Mucosa of rectum (tissue), 2 donors: ENCODE results near the gene PKMYT1.

Experiments used
- H3K27ac ChIP-seq, 2 donors: one replicate each; pipeline ENCODE4 v1.7.0; 2013; ENCODE audit warnings: inconsistent platforms in 2 of 2, low read depth in 2 of 2, low read length in 2 of 2
- H3K27me3 ChIP-seq, 2 donors: one replicate each; pipeline ENCODE4 v1.7.0; 2013; ENCODE audit warnings: low read length in 2 of 2; ENCODE audit not compliant: control insufficient read depth in 2 of 2, insufficient read depth in 2 of 2
- H3K36me3 ChIP-seq, 2 donors: one replicate each; pipeline ENCODE4 v1.7.0; 2013; ENCODE audit warnings: low read length in 2 of 2; ENCODE audit not compliant: control insufficient read depth in 2 of 2, insufficient read depth in 2 of 2
- H3K4me1 ChIP-seq, 2 donors: one replicate each; pipeline ENCODE4 v1.7.0; 2013; ENCODE audit warnings: low read length in 2 of 2, mild to moderate bottlenecking in 1 of 2; ENCODE audit not compliant: control insufficient read depth in 2 of 2, insufficient read depth in 2 of 2
- H3K4me3 ChIP-seq, 2 donors: one replicate each; pipeline ENCODE4 v1.7.0; 2013; ENCODE audit warnings: low read length in 2 of 2
- H3K9ac ChIP-seq, 2 donors: one replicate each; pipeline ENCODE4 v1.7.0; 2013; ENCODE audit warnings: low read length in 2 of 2, low read depth in 1 of 2, mild to moderate bottlenecking in 1 of 2
- H3K9me3 ChIP-seq, 2 donors: one replicate each; pipeline ENCODE4 v1.7.0; 2013; ENCODE audit warnings: low read length in 2 of 2; ENCODE audit not compliant: control insufficient read depth in 2 of 2
- donor health status: healthy.
- donor health status: Normal muscosa, but diverticular disease.

The PKMYT1 gene

DNA sequence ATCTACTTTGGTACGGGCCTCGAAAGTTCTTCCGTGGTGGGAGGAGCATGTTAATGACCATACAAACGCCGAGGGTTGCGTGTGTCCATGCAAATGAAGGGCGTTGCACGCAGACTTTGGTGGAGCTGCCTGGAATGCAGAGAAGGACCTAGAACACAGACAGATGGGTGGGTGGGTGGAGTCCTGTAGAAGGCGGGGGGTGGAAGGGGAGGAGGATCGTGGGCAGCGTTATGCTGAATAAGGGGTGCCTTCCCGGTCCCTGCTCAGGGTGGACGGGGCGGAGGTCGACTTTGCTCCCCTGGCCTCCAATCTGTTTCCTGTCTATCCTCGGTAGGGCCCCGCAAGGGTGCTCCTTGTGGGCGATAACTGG, 11.9 kb downstream of the PKMYT1 start:
- H3K36me3 ChIP-seq = no peaks in the 10 kb centered on the region
- H3K27me3 ChIP-seq = peaks cover 18 to 30% of the 10 kb centered on the region in 2 donors
- H3K4me1 ChIP-seq = peaks cover 23 to 37% of the 10 kb centered on the region in 2 donors
- H3K9me3 ChIP-seq = no peaks in the 10 kb centered on the region
- H3K9ac ChIP-seq = peak overlapping the region; percentile 32 to 75
- peak overlapping the region; percentile 69 to 78 for H3K4me3 ChIP-seq
- peak overlapping the region; percentile 59 to 68 for H3K27ac ChIP-seq

DNA sequence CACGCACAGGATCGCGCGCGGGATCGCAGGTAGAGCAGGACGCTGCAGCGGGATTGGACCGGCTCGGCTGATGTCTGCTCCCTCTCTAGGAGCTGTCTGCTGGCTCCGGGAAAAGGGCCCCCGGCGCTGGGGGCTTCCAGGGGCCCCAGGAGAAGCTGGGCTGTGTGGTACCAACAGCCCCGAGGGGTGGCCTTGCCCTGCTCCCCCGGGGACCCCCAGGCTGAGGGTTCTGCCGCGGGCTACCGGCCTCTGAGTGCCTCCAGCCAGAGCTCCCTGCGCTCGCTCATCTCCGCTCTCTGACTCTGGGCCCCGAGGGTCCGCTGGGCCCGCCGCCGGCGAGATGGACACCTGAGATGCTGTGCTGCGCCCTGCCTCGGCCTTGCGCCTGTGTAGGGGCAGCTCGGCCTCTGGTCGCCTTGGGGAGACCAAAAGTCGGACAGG, 12.5 kb downstream of the PKMYT1 start:
- H3K4me1 ChIP-seq = peaks cover 23 to 37% of the 10 kb centered on the region in 2 donors
- H3K27me3 ChIP-seq = peaks cover 20 to 32% of the 10 kb centered on the region in 2 donors
- H3K36me3 ChIP-seq = no peaks in the 10 kb centered on the region
- no peak overlapping the region for H3K27ac ChIP-seq
- H3K9me3 ChIP-seq = no peaks in the 10 kb centered on the region
- no peak overlapping the region for H3K9ac ChIP-seq
- H3K4me3 ChIP-seq = peak overlapping the region in 1 of 2 donors; percentile 78

DNA sequence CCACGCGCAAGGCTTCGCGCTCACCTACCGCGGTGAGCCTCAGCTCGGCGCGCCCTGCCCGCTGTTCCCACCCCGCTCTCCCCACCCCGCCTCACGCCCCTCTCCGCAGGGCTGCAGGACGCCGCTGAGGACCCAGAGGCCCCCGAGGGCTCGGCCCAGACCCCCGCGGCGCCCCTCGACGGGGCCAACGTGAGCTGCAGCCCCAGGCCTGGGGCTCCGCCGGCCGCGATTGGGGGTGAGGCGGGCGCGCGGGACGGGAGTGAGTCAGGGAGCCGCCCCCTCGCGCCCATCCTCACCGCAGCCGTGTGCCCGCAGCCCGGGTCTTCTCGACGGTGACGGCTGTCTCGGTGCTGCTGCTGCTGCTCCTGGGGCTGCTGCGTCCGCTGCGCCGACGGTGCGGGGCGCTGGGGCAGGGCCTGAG, 13.0 kb downstream of the PKMYT1 start:
- H3K9me3 ChIP-seq = no peaks in the 10 kb centered on the region

DNA sequence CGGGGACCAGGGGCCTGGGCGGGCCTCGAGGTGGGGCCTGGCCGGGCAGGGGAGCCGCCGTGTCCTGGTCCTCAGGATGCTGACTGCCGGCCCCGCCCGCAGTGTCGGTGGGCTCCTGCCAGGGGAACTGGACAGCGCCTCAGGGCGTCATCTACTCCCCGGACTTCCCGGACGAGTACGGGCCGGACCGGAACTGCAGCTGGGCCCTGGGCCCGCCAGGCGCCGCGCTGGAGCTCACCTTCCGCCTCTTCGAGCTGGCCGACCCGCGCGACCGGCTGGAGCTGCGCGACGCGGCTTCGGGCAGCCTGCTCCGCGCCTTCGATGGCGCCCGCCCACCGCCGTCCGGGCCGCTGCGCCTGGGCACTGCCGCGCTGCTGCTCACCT, 13.4 kb downstream of the PKMYT1 start:
- peak overlapping the region in 1 of 2 donors; percentile 35 for H3K4me3 ChIP-seq
- H3K9ac ChIP-seq = peak overlapping the region in 1 of 2 donors; percentile 16
- H3K27ac ChIP-seq = no peak overlapping the region
- peaks cover 29 to 42% of the 10 kb centered on the region in 2 donors for H3K27me3 ChIP-seq
- H3K9me3 ChIP-seq = no peaks in the 10 kb centered on the region
- H3K36me3 ChIP-seq = no peaks in the 10 kb centered on the region
- peaks cover 24 to 37% of the 10 kb centered on the region in 2 donors for H3K4me1 ChIP-seq

More for the DNA sequence above, 13.0 kb downstream of the PKMYT1 start:
- peaks cover 23 to 37% of the 10 kb centered on the region in 2 donors for H3K4me1 ChIP-seq
- no peak overlapping the region for H3K9ac ChIP-seq
- H3K4me3 ChIP-seq = no peak overlapping the region
- H3K27me3 ChIP-seq = peaks cover 25 to 38% of the 10 kb centered on the region in 2 donors
- no peak overlapping the region for H3K27ac ChIP-seq
- H3K36me3 ChIP-seq = no peaks in the 10 kb centered on the region

DNA sequence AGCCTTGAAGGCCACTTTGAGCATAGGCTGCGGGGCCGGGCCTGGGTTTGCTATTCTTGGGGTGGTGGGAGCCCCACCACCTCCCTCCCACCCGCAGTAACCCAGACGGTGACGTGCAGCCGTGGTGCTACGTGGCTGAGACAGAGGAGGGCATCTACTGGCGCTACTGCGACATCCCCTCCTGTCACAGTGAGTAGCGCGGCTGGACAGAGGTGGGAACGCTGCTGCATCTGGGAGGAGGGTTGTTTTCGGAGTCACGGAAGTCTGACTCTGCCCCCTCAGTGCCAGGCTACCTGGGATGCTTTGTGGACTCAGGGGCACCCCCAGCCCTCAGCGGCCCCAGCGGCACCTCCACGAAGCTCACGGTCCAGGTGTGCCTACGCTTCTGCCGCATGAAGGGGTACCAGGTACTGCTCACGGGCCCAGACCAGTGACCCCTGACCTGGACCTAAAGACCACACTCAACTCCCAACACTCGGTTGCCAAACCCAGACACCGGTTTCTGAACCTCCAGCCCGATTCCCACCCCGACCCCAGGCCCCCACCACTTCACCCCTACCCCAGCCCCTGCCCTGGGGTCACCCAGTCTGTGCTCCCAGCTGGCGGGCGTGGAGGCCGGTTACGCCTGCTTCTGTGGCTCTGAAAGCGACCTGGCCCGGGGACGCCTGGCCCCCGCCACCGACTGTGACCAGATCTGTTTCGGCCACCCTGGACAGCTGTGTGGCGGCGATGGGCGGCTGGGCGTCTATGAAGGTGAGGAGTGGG, 14.0 kb downstream of the PKMYT1 start:
- Histone ChIP-seq H3K9ac (no peak overlapping the region), H3K4me3 (peak overlapping the region in 1 of 2 donors; percentile 35), H3K27ac (no peak overlapping the region), H3K4me1 (peaks cover 27 to 37% of the 10 kb centered on the region in 2 donors), H3K9me3 (no peaks in the 10 kb centered on the region), H3K27me3 (peaks cover 32 to 45% of the 10 kb centered on the region in 2 donors), H3K36me3 (no peaks in the 10 kb centered on the region)

DNA sequence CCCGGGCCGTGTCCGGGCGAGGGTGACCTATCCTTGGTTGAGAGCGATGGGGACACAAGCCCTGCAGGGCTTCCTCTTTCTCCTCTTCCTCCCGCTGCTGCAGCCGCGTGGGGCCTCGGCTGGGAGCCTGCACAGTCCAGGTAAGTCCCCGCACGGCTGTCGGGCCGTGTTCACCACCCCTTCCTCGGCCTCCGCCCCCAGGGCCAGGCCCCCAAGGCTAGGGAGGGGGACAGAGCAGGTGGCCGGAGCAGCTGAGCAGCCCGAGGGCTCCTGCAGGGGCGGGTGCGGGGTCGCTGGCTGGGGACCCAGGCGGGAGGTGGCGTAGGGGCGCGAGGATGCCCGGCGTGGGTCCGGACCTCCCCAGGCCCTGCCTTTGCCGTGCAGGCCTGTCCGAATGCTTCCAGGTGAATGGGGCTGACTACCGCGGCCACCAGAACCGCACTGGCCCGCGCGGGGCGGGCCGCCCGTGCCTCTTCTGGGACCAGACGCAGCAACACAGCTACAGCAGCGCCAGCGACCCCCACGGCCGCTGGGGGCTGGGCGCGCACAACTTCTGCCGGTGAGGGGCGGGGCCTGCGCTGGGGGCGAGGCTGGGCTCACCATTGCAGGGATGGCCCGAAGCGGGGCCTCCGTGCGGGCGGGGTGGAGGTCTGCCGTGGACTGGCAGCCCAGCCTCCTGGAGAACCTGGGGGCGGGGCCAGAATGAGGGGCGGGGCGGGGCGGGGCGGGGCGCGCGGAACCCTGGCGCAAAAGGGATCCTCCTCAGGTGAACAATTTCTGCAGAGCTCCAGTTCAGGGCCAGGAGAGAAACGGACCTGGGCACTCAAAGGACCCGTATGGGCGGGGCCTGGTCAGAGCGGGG, 15.5 kb downstream of the PKMYT1 start:
- H3K27me3 ChIP-seq = peaks cover 32 to 45% of the 10 kb centered on the region in 2 donors
- no peaks in the 10 kb centered on the region for H3K36me3 ChIP-seq
- no peak overlapping the region for H3K9ac ChIP-seq
- H3K9me3 ChIP-seq = no peaks in the 10 kb centered on the region
- H3K4me3 ChIP-seq = peak overlapping the region in 1 of 2 donors; percentile 43
- peaks cover 20 to 25% of the 10 kb centered on the region in 2 donors for H3K4me1 ChIP-seq
- H3K27ac ChIP-seq = no peak overlapping the region

DNA sequence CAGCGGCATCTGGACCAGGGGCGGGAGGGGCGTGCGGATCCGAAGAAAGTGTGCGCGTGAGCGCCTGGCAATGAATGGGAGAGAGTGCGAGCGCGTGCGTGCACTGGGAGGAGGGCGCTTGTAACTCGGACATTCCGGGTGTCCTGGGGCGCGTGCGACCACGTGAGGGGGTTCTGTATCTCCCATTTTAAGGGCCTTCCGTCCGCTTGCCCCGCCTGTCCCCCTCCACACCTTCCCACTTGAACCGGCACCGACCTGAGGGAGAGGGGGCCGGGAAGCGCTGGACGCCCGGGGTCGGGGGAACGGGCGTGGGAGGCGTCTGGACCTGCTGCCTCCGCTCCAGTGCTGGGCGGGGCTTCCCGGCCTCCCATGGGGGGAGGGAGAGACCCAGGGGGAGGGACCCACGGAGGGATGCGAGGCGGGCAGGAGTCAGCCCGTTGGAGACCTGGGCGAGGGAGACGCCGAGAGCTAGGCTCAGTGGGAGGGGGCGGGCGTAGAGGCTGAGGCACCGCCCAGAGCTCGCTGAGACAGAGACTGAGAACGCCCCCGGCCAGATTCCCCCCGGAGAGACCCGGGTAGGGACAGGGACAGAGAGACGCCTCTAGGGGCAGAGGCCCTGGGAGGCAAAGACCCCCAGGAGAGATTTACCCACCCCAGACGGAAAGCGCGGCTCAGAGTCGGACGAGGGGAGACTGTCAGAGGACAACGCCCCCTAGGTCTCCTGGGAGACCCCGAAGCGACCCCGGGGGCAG, 16.3 kb downstream of the PKMYT1 start, which contains the start of gene KREMEN2:
KREMEN2 (plus strand) TSS at position 553 of the 752 bp plus-strand sequence. CDS start 246 bp downstream, outside the sequence.
- peak within 1 kb of the TSS; percentile 13 to 43 for H3K4me3 ChIP-seq
- H3K4me1 ChIP-seq = peaks cover 20 to 24% of the 10 kb centered on the region in 2 donors
- no peak within 1 kb of the TSS for H3K9ac ChIP-seq
- no peaks in the 10 kb centered on the region for H3K9me3 ChIP-seq
- peaks cover 35 to 45% of the 10 kb centered on the region in 2 donors for H3K27me3 ChIP-seq
- no peak within 1 kb of the TSS for H3K27ac ChIP-seq
- no peaks in the 10 kb centered on the region for H3K36me3 ChIP-seq

DNA sequence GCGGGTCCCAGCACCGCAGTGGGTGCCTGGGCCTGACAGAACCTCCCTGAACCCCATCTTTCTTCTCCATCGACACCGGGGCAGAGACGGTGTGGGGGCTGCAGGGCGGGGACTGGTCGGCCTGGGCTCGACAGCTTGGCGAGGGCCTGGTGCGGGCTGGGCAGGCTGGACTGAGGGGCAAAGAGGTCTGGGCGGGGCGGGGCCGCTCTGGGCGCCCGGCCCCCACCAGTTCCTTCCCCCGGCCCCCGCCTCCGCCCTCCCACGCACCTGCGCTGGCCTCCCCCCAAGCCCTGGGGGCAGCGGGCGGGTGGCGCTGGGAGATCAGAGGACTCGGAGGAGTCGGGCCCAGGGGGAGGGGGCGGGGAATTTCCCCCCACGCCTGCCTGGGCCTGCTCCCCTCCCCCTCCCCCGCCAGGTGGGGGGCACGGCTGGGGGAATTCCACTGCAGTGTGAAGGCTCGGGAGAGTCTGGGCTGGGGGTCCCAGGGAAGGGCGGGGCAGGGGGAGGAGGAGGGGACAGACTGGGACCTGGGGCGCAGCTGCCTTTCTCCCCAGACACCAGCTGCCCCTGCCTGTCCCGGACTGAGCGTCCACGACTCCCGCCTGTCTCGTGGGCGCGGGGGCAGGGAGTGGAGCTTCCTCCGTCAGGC, 17.0 kb downstream of the PKMYT1 start:
- no peaks in the 10 kb centered on the region for H3K36me3 ChIP-seq
- no peak overlapping the region for H3K27ac ChIP-seq
- peaks cover 13 to 17% of the 10 kb centered on the region in 2 donors for H3K4me1 ChIP-seq
- H3K9ac ChIP-seq = no peak overlapping the region
- H3K4me3 ChIP-seq = peak overlapping the region in 1 of 2 donors; percentile 13
- H3K27me3 ChIP-seq = peaks cover 34 to 45% of the 10 kb centered on the region in 2 donors
- H3K9me3 ChIP-seq = no peaks in the 10 kb centered on the region

DNA sequence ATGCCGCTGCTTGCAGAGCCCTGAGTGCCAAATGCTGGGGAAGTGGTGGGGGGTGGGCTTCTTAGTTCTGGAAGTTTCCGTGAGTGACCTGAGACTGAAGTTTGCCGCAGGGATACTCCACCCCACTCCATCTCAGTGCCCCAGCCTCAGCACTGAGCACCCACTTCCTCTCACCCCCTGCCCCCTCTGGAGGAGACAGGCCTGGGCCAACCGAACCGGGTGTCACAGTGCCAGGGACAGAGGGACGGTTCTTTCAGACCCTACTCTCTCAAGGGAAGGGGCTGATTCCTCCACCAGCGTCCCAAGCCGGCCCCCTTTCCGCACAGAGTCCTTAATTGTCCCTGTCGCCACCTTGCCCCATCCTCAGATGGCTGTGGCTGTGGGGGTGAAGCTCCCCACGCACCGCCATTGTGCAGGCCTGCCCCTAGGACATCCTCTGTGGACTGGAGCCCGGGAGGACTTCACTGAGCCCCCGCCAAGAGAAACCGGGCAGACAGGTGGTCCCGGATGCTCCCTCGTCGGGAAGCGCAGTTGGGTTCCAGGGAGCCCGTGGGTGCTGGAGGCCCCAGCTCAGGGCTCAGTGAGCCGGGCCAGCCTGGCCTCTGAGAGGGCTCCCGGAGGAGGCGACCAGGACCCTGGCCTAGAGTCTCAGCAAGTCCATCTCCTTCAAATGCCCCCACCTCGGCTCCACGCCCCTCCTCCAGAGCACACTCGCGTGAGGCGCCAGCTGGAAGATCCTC, 17.7 kb downstream of the PKMYT1 start:
- H3K4me3 ChIP-seq = no peak overlapping the region
- peaks cover 29 to 42% of the 10 kb centered on the region in 2 donors for H3K27me3 ChIP-seq
- no peaks in the 10 kb centered on the region for H3K9me3 ChIP-seq
- H3K4me1 ChIP-seq = peaks cover 11 to 13% of the 10 kb centered on the region in 2 donors
- no peak overlapping the region for H3K9ac ChIP-seq
- H3K36me3 ChIP-seq = no peaks in the 10 kb centered on the region
- no peak overlapping the region for H3K27ac ChIP-seq
